ENCODE results near the gene ADAM19.
"Not testable (repeated sequence)": the region's sequence is repeated elsewhere in the genome, so short reads cannot be mapped to it uniquely, and the experiment has no call there.

ADAM19 gene

GRCh38 chr5:157459715-157460599, 115.6 kb downstream of the ADAM19 start, which contains the start of gene NIPAL4:
Gene NIPAL4, plus strand, starts transcription at chr5:157460213. Its CDS starts 108 bp downstream, at chr5:157460321.
- DNase-seq: peak; percentile 47

- no peak for DNase-seq
Measured at GRCh38 chr5:157458835-157459234, 116.7 kb downstream of the ADAM19 start.

- no peak for DNase-seq
Measured at GRCh38 chr5:157457391-157457790, 118.2 kb downstream of the ADAM19 start.

GRCh38 chr5:157456301-157456700, 119.3 kb downstream of the ADAM19 start:
- DNase-seq: no peak

- DNase-seq: no peak
Measured at GRCh38 chr5:157455057-157455456, 120.5 kb downstream of the ADAM19 start.

GRCh38 chr5:157454273-157454672, 121.3 kb downstream of the ADAM19 start:
- DNase-seq: no peak

GRCh38 chr5:157451806-157452205, 123.8 kb downstream of the ADAM19 start:
- DNase-seq: no peak

GRCh38 chr5:157450024-157450423, 125.6 kb downstream of the ADAM19 start:
- DNase-seq: no peak

GRCh38 chr5:157449011-157449723, 126.4 kb downstream of the ADAM19 start:
- DNase-seq: no peak

GRCh38 chr5:157447201-157447637, 128.4 kb downstream of the ADAM19 start:
- DNase-seq: no peak

- no peak for DNase-seq
Measured at GRCh38 chr5:157446412-157446935, 129.1 kb downstream of the ADAM19 start.

GRCh38 chr5:157445745-157446411, 129.7 kb downstream of the ADAM19 start:
- no peak for DNase-seq

GRCh38 chr5:157444224-157444623, 131.4 kb downstream of the ADAM19 start:
- no peak for DNase-seq

GRCh38 chr5:157443041-157443549, 132.5 kb downstream of the ADAM19 start:
- DNase-seq: no peak

- DNase-seq: no peak
Measured at GRCh38 chr5:157434096-157434495, 141.5 kb downstream of the ADAM19 start.

GRCh38 chr5:157431544-157432200, 143.9 kb downstream of the ADAM19 start:
- no peak for DNase-seq

GRCh38 chr5:157429920-157430319, 145.7 kb downstream of the ADAM19 start:
- DNase-seq: not testable (repeated sequence)

Data from activated naive CD4-positive, alpha-beta T cell treated with anti-CD3 and anti-CD28 coated beads, Interleukin-2, amount 50 U/mL, for 16 hours (primary cell).